G401 (cell line): Measurements from ENCODE around the gene CXXC1. TPM values are rescaled to one million over a fixed set of nuclear protein-coding genes. Genes with fewer than 3 reads are reported as not detected.
"Not testable (repeated sequence)": the region's sequence is repeated elsewhere in the genome, so short reads cannot be mapped to it uniquely, and the experiment has no call there.

Source experiments
- DNase-seq: peaks from one replicate; pipeline ENCODE4 v3.0.0-alpha.2; 2015; ENCODE audit warnings: low spot score
- in situ Hi-C: cut with HindIII; loops from 2 replicates; pipeline ENCODE4 v1.10.0; 2016; ENCODE audit warnings: low sequenced_read_pairs, mixed read lengths
- total RNA-seq: library from RNA; depleted of rRNA; stranded (reverse); fragments of >200 nt; shearing (Covaris generic); gene quantifications from 2 replicates; pipeline ENCODE4 v1.2.3, GENCODE V29; 2014; rRNA removed

Gene CXXC1
- total RNA-seq, result 74.3 and 88.3 TPM in 2 replicates

GRCh38 chr18:50287441-50288347, at the start of gene CXXC1:
TSS of gene CXXC1 (minus strand) at chr18:50287692. CDS start at chr18:50287589, 103 bp downstream.
- peak; percentile 100 for DNase-seq

GRCh38 chr18:50334546-50335152, 47.2 kb upstream of the CXXC1 start:
- in situ Hi-C loops, result no loop called here
- DNase-seq, result no peak

More at GRCh38 chr18:50287441-50288347, at the start of gene CXXC1:
- in situ Hi-C loops, result no loop called here

- DNase-seq, result no peak
- in situ Hi-C loops, result no loop called here
Observed at GRCh38 chr18:50331691-50332090, 44.2 kb upstream of the CXXC1 start.

GRCh38 chr18:50330176-50330575, 42.7 kb upstream of the CXXC1 start:
- in situ Hi-C loops, result no loop called here

GRCh38 chr18:50327983-50328382, 40.5 kb upstream of the CXXC1 start:
- in situ Hi-C loops, result no loop called here
- no peak for DNase-seq

More at GRCh38 chr18:50330176-50330575, 42.7 kb upstream of the CXXC1 start:
- no peak for DNase-seq

- in situ Hi-C loops, result no loop called here
- DNase-seq, result no peak
Observed at GRCh38 chr18:50320719-50321118, 33.2 kb upstream of the CXXC1 start.

- in situ Hi-C loops, result no loop called here
- no peak for DNase-seq
Observed at GRCh38 chr18:50315100-50315871, 27.8 kb upstream of the CXXC1 start.

GRCh38 chr18:50313873-50314460, 26.5 kb upstream of the CXXC1 start:
- no peak for DNase-seq
- in situ Hi-C loops, result no loop called here

- in situ Hi-C loops, result no loop called here
- no peak for DNase-seq
Observed at GRCh38 chr18:50313031-50313607, 25.6 kb upstream of the CXXC1 start.

- DNase-seq, result no peak
- in situ Hi-C loops, result no loop called here
Observed at GRCh38 chr18:50312296-50313030, 25.0 kb upstream of the CXXC1 start.

- in situ Hi-C loops, result no loop called here
- no peak for DNase-seq
Observed at GRCh38 chr18:50311650-50312049, 24.2 kb upstream of the CXXC1 start.

- in situ Hi-C loops, result no loop called here
Observed at GRCh38 chr18:50310080-50310479, 22.6 kb upstream of the CXXC1 start.

GRCh38 chr18:50308851-50309250, 21.4 kb upstream of the CXXC1 start:
- in situ Hi-C loops, result not testable (repeated sequence)

More at GRCh38 chr18:50310080-50310479, 22.6 kb upstream of the CXXC1 start:
- no peak for DNase-seq

GRCh38 chr18:50307738-50308470, 20.4 kb upstream of the CXXC1 start:
- peak; percentile 70 for DNase-seq
- in situ Hi-C loops, result no loop called here

More at GRCh38 chr18:50308851-50309250, 21.4 kb upstream of the CXXC1 start:
- not testable (repeated sequence) for DNase-seq

GRCh38 chr18:50307400-50307737, 19.9 kb upstream of the CXXC1 start:
- in situ Hi-C loops, result no loop called here
- no peak for DNase-seq

GRCh38 chr18:50306944-50307343, 19.5 kb upstream of the CXXC1 start:
- DNase-seq, result no peak
- in situ Hi-C loops, result no loop called here

GRCh38 chr18:50301074-50301473, 13.6 kb upstream of the CXXC1 start:
- in situ Hi-C loops, result no loop called here
- no peak for DNase-seq
